K562 (cell line): ENCODE data around the gene INA. TPM values are rescaled to one million over a fixed set of nuclear protein-coding genes. Genes with fewer than 3 reads are reported as not detected.

Experiments
- ATAC-seq: fragments of 200-7000 bp; cut with Tn5 transposase; 3 replicates; pipeline ENCODE4 v1.9.1; 2020; ENCODE audit warnings: moderate library complexity
- BruUV-seq: library from RNA; stranded (reverse); fragments of 400-500 nt; replicated peaks from 2 replicates; lab custom pipeline; 2021; lab: Mats Ljungman, UMichigan
- CTCF ChIA-PET: fragments of 300-600 bp; formaldehyde crosslinking; extraction: SDS; loops from one replicate; lab custom pipeline; 2021; ENCODE audit warnings: low intra/inter-chr PET ratio; lab: Yijun Ruan, JAX
- POLR2A ChIA-PET: fragments of 300-600, 350-650 bp; sonication (Branson Sonifier 250); formaldehyde crosslinking; extraction: SDS; loops from one replicate; lab custom pipeline; 2021; ENCODE audit warnings: antibody characterized with exemption, inconsistent platforms; lab: Yijun Ruan, JAX
- DNase-seq, 4 experiments: peaks; one replicate each; pipeline versions ENCODE4 v3.0.0 to v3.0.0-alpha.2; 2011 to 2018; ENCODE audit warnings: low spot score in 3 of 4, mixed read lengths in 3 of 4; ENCODE audit errors: extremely low read depth in 1 of 4
- FAIRE-seq: peaks from 2 replicates; lab custom pipeline; 2011; peaks lifted over from hg19 to GRCh38; lab: Jason Lieb, UNC
- H2AFZ ChIP-seq: 2 replicates; pipeline ENCODE4 v1.6.0; 2011; ENCODE audit warnings: low read depth, low read length, control low read depth, inconsistent platforms
- H3K27ac ChIP-seq: fragments of 200-600 bp; 3 replicates; pipeline ENCODE4 v1.8.0; 2011; ENCODE audit warnings: low read depth, mild to moderate bottlenecking, control low read depth, inconsistent platforms, low read length, moderate library complexity, mixed read lengths; ENCODE audit errors: extremely low read depth
- H3K27me3 ChIP-seq, 2 experiments: fragments of 300-600 bp in 1 of 2; 2 replicates in 1 of 2; 3 replicates in 1 of 2; pipeline versions ENCODE4 v1.6.0 to v1.8.0; 2011; ENCODE audit warnings: inconsistent platforms in 2 of 2, low read length in 2 of 2, mild to moderate bottlenecking in 1 of 2, mixed read lengths in 1 of 2, moderate library complexity in 1 of 2; ENCODE audit not compliant: control insufficient read depth in 2 of 2, insufficient read depth in 2 of 2
- H3K36me3 ChIP-seq: fragments of 300-600 bp; 3 replicates; pipeline ENCODE4 v1.8.0; 2011; ENCODE audit warnings: mild to moderate bottlenecking, low read length, inconsistent platforms; ENCODE audit not compliant: control insufficient read depth, insufficient read depth
- H3K4me1 ChIP-seq, 2 experiments: fragments of 200-600 bp in 1 of 2; replicated peaks in 1 of 2; 2 replicates in 1 of 2; 3 replicates in 1 of 2; pipeline versions ENCODE4 v1.5.1 to v1.8.0; 2011; ENCODE audit warnings: inconsistent platforms in 2 of 2, low read length in 2 of 2, mild to moderate bottlenecking in 1 of 2, mixed read lengths in 1 of 2, moderate library complexity in 1 of 2; ENCODE audit not compliant: control insufficient read depth in 2 of 2, insufficient read depth in 2 of 2
- H3K4me2 ChIP-seq: 2 replicates; pipeline ENCODE4 v1.6.1; 2011; ENCODE audit warnings: low read length, control low read depth, inconsistent platforms, mixed read lengths; ENCODE audit not compliant: insufficient read depth
- H3K4me3 ChIP-seq: fragments of 200-600 bp; sonication (generic), shearing (Covaris generic); 2 replicates; pipeline ENCODE4 v1.5.1; 2016; ENCODE audit warnings: control low read depth, inconsistent platforms
- H3K79me2 ChIP-seq: fragments of 200-600 bp; 3 replicates; pipeline ENCODE4 v1.8.0; 2011; ENCODE audit warnings: low read length, inconsistent platforms; ENCODE audit not compliant: control insufficient read depth, insufficient read depth
- H3K9ac ChIP-seq, 2 experiments: 2 replicates each; pipeline versions ENCODE4 v1.6.0 to v1.6.1; 2011; ENCODE audit warnings: low read depth in 2 of 2, low read length in 2 of 2, control low read depth in 1 of 2, inconsistent platforms in 1 of 2, mild to moderate bottlenecking in 1 of 2, mixed read lengths in 1 of 2; ENCODE audit not compliant: insufficient read depth in 1 of 2
- H3K9me1 ChIP-seq: one replicate; pipeline ENCODE4 v1.6.0; 2011; ENCODE audit warnings: inconsistent platforms, mild to moderate bottlenecking, low read length, moderate library complexity; ENCODE audit not compliant: control insufficient read depth, insufficient read depth
- H3K9me3 ChIP-seq: replicated peaks from 2 replicates; pipeline ENCODE4 v1.5.1; 2011; ENCODE audit warnings: low read depth, low read length, inconsistent platforms; ENCODE audit not compliant: control insufficient read depth, insufficient read depth
- H4K20me1 ChIP-seq: replicated peaks from 2 replicates; pipeline ENCODE4 v1.6.1; 2011; ENCODE audit warnings: low read length, inconsistent platforms, mixed read lengths; ENCODE audit not compliant: control insufficient read depth, insufficient read depth
- ATF3 ChIP-seq, 2 experiments: fragments of 450-650 bp in 1 of 2; sonication (generic) in 1 of 2; formaldehyde crosslinking in 1 of 2; IDR thresholded peaks in 1 of 2; conservative IDR thresholded peaks in 1 of 2; 2 replicates each; pipeline versions ENCODE4 v1.6.1 to v1.8.1; 2016 to 2023; ENCODE audit warnings: mild to moderate bottlenecking in 2 of 2, moderate library complexity in 2 of 2, inconsistent platforms in 1 of 2, missing genetic modification reagents in 1 of 2
- E2F6 ChIP-seq, 2 experiments: IDR thresholded peaks; 2 replicates each; pipeline ENCODE4 v1.6.1; 2011; ENCODE audit warnings: borderline replicate concordance in 1 of 2, control low read depth in 1 of 2, low read depth in 1 of 2, low read length in 1 of 2, mild to moderate bottlenecking in 1 of 2, mixed read lengths in 1 of 2, moderate library complexity in 1 of 2; ENCODE audit not compliant: insufficient read depth in 1 of 2, insufficient read length in 1 of 2, poor library complexity in 1 of 2, severe bottlenecking in 1 of 2; ENCODE audit errors: extremely low read depth in 1 of 2
- FOSL1 ChIP-seq: fragments of 200-800 bp; sonication (Bioruptor generic); conservative IDR thresholded peaks from 2 replicates; pipeline ENCODE4 v1.6.1; 2016; ENCODE audit warnings: missing genetic modification characterization, missing compliant biosample characterization
- WGBS: fragments of 100-300 bp; shearing (Covaris generic); methylation state at CpG from one replicate; pipeline ENCODE4 v1.1.6; 2016; ENCODE audit warnings: low coverage, mixed read lengths; ENCODE audit not compliant: insufficient coverage; ENCODE audit errors: missing lambda C conversion rate; 5-methylcytosine and 5-hydroxymethylcytosine counted together
- in situ Hi-C: fragments of 300-500 bp; cut with MboI; formaldehyde crosslinking; loops from 4 replicates; pipeline ENCODE4 v1.15.0; 2018; ENCODE audit warnings: inconsistent platforms, mixed read lengths
- intact Hi-C: fragments of 100-400 bp; cut with micrococcal nuclease; formaldehyde crosslinking; loops from 2 replicates; pipeline ENCODE4 v1.14.2; 2022
- polyA plus RNA-seq, 8 experiments: library from polyadenylated mRNA; depleted of rRNA in 4 of 8; stranded (reverse) in 5 of 8; unstranded in 3 of 8; fragments of >200 nt; fragmentation: Nextera tagmentation in 2 of 8; fragmentation: Illumina TruSeq in 1 of 8; extraction: Ambion mirVana in 2 of 8; extraction: Trizol in 1 of 8; gene quantifications; 2 replicates each; pipeline versions ENCODE4 v1.2.1 to v1.2.3, GENCODE V29; 2011 to 2014; ENCODE audit warnings: inconsistent platforms in 1 of 8, missing spikeins in 1 of 8
- total RNA-seq, 7 experiments: library from RNA; depleted of rRNA in 6 of 7; stranded (reverse); fragments of >200 nt in 6 of 7; fragmentation: Illumina TruSeq in 2 of 7; extraction: Trizol in 2 of 7; gene quantifications; 2 replicates each; pipeline versions ENCODE4 v1.2.1 to v1.2.3, GENCODE V29; 2011 to 2021; ENCODE audit warnings: low replicate concordance in 1 of 7

The INA gene
- total and polyA plus RNA-seq, 9 of the 15 experiments (the other 6 are each of a cell fraction or from before 2014, with no cell fraction given): not detected

GRCh38 chr10:103273041-103273441 is 3.9 kb upstream of the INA start:
- peak in 2 of 4 experiments; percentile 9 to 16 for DNase-seq
- Histone ChIP-seq H4K20me1 (no peaks in the 10 kb centered on the region), H3K4me1 (no peaks in the 10 kb centered on the region; a peak in 1 of 5 replicates), H3K9ac (no peak overlapping the region), H3K9me3 (no peaks in the 10 kb centered on the region), H3K27me3 (peaks cover 0 to 8% of the 10 kb centered on the region in 2 experiments; a peak in 1 of 5 replicates), H3K36me3 (no peaks in the 10 kb centered on the region), H3K79me2 (no peaks in the 10 kb centered on the region), H3K27ac (no peak overlapping the region), H3K9me1 (no peaks in the 10 kb centered on the region), H2AFZ (no peak overlapping the region), H3K4me2 (no peak overlapping the region), H3K4me3 (no peak overlapping the region)
- ATAC-seq: no peak
- CTCF ChIA-PET: no interaction called here
- POLR2A ChIA-PET: no interaction called here
- no TSS peak for BruUV-seq
- in situ Hi-C loops: no loop called here
- intact Hi-C loops: no loop called here
- WGBS: 7% methylated on average over 4 of the region's 4 CpGs
- TF ChIP-seq E2F6 (IDR thresholded peaks at IDR 0.05; ENCODE audit: borderline replicate concordance in 1 of 2, extremely low read depth in 1 of 2, insufficient read depth in 1 of 2, insufficient read length in 1 of 2, low read depth in 1 of 2, low read length in 1 of 2, poor library complexity in 1 of 2, severe bottlenecking in 1 of 2) (no peak), ATF3 (IDR thresholded peaks at IDR 0.05) (peak; percentile 49), ATF3 (CRISPR knock-in tag; conservative IDR thresholded peaks at IDR 0.05) (no peak), FOSL1 (tag) (peak; percentile 69)
- no peak for FAIRE-seq
